NCI-H748 (cell line): ENCODE results near the gene CPSF4L.

Experiments used
- DNase-seq: peaks from one replicate; lab custom pipeline; 2025; ENCODE audit not compliant: unreplicated experiment; lab: John Stamatoyannopoulos, UW

CPSF4L gene

DNA sequence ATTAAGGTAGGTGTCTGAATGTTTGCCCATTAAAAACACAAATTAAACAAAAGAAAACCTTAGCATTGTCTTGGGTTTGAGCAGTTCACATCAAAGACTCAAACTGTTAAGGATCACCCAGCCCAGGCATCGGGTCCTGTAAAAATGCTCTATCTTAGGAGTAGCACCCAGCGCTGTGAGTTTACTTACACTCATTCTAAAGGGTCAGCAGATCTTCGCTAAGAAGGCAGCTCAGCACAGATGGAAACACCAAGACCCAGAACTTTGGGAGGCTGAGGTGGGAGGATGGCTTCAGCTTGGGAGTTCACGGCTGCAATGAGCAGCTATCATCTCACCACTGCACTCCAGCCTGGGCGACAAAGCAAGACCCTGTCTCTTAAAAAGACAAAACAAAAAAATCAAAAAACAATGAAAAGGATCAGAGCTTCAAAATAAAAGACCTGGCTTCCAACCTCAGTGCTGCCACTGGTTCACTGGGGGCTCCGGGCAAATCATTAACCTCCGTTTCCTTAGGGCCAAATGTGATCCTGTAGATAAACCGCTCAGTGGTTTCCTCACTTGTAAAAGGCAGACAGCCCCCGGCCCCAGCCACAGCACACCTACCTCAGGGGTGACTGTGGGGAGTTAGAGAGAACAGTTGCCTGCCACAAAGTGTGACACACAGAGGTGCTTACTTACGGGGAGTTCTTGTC is 57.7 kb downstream of the CPSF4L start:
- DNase-seq: no peak

DNA sequence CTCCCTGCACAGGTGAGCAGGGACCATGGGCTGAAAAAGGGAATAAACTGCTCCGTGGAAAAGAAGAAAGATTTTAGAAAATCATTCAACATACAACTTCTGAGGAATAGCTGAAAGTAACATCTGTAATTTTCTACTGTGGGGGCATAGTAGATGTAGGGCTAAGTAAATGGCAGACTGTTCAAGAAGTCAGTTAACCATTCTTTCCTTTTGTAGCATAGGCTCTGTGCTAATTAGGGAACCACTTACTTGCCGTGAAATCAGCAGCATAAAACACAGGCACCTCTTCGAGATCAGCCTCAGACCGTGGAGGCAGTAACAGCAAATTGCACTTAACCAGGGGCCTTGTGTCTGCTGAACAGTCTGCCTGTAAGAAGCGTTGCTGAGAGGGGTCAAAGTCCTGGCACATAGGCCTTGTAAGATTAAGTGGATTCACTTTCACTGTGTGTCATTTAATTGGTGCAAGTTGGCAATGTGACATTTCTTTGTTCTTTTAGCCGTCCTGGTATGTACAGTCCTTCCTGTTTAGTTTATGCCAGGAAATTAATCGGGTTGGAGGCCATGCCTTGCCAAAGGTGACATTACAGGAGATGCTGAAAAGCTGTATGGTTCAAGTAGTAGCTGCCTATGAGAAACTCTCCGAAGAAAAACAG is 58.4 kb downstream of the CPSF4L start:
- DNase-seq: no peak

DNA sequence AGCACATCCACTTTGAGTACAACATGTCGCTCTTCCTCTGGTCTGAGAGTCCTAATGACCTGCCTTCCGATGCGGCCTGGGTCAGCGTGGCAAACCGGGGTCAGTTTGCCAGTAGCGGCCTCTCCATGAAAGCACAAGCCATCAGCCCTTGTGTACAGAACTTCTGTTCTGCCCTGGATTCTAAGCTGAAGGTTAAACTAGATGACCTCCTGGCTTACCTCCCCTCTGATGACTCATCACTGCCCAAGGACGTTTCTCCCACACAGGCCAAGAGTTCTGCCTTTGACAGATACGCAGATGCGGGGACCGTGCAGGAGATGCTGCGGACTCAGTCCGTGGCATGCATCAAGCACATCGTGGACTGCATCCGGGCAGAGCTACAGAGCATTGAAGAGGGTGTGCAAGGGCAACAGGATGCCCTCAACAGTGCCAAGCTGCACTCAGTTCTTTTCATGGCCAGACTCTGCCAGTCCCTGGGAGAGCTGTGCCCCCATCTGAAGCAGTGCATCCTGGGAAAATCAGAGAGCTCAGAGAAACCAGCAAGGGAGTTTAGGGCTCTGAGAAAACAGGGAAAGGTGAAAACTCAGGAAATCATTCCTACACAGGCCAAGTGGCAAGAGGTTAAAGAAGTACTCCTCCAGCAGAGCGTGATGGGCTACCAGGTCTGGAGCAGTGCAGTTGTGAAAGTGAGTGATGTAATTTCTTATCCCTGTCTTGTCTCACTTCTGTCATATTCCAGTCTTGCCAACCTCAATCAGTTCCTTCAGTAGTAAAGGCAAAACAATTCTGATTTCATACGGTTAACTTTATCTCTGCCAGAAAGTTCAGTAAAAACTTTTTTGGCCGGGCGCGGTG is 60.2 kb downstream of the CPSF4L start:
- no peak for DNase-seq

DNA sequence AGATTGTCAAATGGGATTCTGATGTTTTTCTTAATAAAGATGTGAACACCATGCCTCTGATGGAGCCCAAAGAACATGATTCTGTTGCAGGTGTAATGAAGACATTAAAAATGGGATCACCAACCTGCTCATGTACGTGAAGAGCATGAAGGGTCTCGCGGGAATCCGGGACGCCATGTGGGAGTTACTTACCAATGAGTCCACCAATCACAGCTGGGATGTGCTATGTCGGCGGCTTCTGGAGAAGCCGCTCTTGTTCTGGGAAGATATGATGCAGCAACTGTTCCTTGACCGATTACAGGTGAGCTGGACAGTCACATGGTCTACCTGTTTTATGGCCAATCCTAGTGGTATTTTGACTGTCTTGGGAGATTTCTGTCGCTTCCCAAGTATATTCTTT is 61.2 kb downstream of the CPSF4L start:
- DNase-seq: no peak

DNA sequence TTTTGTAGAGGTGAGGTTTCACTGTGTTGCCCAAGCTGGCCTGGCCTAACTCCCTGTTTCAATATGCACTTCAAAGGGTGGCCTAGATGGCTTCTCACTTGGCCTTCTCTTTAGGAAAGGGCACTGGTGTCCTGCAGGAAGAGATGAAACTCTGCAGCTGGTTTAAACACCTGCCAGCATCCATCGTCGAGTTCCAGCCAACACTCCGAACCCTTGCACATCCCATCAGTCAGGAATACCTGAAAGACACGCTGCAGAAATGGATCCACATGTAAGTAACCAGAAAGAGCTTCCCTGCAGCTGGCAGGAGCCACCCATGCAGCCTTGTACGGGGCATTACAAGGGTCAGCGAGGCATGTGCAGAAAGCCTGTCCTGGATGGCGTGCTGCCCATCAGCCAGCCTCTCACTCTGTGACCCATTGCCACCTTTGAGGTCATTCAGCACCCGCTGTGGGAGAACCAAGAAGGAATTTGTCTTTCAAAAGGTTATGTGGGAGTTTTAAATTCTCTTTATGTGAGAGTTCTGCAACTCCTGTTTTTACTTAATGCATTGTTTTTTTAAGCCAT is 61.8 kb downstream of the CPSF4L start:
- no peak for DNase-seq

DNA sequence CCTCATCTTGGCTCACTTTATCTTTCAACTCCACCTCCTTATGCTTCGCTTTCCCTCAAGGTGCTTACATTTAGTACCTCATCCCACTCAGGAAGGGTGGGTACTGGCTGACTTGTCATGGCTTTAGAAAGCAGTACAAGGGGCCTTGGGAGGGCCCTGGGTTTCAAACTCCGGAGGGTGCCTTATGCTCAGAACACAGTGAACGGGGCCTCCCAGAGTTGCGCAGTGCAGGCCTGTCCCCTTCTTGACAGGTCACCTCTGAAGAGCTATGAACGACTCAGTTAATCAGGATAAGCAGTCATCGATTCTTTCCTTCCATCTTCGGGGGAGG is 62.8 kb downstream of the CPSF4L start:
- DNase-seq: no peak
